NCI-H524 treated with DMSO at 0.1 percent for 48 hours (cell line): Measurements from ENCODE around the gene CPA3.

Source experiments
- DNase-seq: peaks from one replicate; lab custom pipeline; 2025; lab: John Stamatoyannopoulos, UW

The CPA3 gene, protein sequence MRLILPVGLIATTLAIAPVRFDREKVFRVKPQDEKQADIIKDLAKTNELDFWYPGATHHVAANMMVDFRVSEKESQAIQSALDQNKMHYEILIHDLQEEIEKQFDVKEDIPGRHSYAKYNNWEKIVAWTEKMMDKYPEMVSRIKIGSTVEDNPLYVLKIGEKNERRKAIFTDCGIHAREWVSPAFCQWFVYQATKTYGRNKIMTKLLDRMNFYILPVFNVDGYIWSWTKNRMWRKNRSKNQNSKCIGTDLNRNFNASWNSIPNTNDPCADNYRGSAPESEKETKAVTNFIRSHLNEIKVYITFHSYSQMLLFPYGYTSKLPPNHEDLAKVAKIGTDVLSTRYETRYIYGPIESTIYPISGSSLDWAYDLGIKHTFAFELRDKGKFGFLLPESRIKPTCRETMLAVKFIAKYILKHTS

DNA sequence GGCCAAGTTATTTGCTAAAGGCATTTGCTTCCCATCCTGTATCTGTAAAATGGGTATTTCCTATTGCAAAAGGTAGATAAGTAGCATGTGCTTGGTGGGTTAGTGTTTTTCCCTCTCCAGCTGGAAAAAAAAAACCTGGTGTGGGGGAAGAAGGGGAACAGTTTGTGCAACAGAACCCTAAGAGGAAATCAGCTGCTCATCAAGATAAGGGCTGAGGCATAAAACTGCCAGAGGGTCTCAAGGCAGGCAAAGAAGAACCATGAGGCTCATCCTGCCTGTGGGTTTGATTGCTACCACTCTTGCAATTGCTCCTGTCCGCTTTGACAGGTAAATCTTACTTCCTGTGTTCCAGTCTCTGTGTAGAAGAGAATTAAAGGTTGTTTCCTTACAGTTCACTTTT lies at the start of gene CPA3:
Gene CPA3, plus strand, starts transcription at position 248 of the 400 bp plus-strand sequence. Its CDS starts 12 bp downstream, at position 260.
- no peak for DNase-seq

DNA sequence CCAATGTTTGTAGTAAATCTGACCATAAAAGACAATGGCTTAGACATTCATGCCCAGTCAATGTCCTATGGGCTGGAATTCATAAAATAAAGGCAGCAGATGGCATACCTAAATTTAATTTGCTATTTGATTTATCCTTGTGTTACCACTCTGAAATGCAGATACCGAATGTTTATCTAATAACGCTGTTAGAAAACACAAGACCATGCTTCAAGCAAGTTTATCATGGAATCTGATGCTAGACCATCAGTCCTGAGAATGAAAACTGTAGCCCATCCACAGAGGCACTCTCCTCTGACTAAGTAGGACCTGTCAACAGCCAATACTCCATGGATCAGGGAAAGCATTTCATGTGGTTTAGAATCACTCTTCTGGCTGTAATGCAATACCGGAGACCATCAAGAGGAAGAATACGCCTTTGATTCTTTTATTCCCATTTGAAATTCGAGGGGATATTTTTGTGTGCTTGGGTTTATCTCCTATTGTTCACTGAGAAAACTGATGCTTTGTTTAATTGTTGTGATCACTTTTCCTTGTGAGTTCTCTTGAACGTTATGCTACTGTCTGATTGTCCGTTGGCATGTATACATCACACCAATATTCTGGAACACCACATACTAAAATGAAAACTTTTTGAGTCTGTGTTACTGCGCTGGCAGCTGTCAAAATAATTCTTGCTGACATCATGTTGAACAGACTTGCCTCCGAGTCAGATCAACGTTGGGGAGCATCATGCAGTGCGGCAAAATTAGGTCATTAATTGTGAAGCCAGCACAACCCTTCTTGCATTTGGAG lies 49.6 kb upstream of the CPA3 start:
- DNase-seq: no peak

DNA sequence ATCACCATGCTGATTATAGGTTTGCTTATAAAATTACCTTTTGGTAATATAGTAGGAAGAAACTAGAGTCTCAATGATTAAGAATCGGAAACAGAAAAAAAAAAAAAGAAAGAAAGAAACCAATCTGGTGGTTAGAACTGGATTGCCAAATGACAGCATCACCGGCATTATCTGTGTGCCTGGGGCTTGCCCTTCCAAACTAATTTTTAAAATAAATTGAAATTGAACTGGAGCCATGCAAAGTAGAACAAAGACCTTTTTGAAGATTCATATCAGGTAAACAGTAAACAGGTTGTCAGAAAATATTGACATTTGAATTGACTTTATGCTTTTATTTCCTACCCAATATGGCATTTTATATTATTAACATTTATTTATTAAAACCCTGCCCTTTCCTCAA lies 48.7 kb upstream of the CPA3 start:
- no peak for DNase-seq

DNA sequence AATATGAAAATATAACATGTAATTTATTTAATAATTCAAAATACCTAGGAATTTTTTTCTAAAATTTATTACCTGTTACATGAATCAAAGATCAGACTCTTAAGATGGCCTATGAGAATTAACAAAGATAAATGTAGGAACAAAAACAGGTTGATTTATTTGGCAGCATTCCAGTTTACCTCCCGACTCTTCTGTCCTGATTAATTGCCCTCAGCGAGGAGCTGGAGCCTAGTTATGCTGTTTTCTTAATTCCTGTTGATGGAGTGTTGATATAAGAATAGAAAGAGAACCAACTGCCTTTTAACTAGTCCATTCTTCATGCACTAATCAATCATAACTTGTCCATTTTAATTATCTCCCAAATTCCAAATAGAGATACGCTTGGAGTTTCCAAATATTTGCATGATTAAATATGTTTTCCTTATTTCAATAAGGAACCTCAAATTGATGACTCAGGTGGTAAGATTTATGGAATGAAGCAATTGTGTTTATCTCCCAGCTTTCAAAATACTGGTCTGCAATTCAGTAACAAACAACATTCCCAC lies 48.0 kb upstream of the CPA3 start:
- no peak for DNase-seq

DNA sequence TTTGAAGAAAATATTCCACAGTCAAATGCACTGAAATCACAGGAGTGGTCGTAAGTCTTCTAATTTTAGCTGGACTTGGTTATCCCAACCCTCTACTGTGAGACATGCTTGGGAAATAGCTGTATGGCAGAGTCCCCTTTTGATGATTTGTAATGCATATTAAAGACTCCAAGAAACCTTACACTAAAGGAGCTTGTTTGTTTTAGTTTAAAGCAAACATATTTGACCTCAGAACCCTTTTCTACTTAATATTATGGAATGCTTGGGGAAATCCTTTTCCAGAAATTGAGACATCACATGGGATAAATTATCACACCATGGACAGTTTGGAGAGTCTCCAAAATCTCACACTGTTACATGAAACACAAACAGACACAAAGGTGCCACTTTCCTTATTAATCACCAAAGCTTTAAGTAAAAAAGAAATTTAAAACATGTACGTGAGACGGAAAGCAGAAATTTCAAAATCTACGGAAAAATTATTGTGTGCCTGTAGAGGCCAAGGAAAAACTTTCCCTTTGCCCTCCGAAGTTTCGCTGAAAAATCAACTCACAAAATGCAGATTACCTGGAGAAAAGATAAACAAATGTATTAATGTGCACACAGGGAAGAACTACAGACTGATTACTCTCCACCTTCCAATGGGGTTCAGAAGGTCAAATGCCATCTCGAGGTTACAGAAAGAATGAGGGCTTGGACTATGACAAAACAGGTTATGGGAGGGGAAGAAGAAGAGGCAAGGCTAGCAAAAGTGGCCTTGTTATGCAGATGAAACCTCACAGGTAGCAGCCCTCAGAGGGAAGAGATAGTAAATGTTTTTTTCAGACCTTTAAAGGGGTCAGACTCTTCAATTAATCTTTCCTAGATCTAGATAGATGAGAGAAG lies 44.5 kb upstream of the CPA3 start:
- no peak for DNase-seq

DNA sequence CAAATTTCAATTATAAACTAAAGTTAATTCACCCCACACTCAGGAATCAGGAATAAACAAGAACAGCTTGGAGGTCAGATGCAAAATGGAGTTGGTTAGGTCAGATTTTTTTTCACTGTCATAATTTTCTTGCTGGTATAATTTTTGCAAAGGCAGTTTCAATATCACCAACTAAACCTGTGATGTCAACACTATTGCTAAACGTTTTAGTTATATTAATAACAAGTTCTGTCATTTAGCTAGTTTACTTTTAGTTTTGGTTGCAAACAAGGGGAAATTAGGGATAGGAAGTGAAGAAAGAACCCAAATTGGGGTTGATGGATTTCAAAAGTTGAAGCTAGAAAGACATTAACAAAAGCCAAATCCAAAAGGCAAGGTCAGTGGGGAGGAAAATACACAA lies 42.1 kb upstream of the CPA3 start:
- DNase-seq: no peak

DNA sequence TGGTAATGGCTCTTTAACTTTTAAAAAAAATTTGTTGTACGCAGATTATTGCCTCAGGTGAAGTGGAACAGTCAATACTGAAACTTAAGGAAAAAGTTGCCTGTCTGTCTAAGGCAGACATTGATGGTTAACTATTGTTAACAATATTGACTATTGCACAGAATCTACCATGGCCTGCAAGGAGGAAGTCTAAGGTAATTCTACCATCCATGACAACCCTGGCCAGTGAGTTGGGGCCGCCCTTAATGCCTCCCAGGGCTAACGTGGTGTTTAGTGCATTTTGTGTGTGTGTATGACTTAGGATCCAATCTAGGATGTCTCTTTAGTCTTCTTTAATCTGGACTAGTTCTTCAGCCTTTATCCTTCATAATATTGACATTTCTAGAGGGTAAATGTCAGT lies 39.6 kb upstream of the CPA3 start:
- no peak for DNase-seq

DNA sequence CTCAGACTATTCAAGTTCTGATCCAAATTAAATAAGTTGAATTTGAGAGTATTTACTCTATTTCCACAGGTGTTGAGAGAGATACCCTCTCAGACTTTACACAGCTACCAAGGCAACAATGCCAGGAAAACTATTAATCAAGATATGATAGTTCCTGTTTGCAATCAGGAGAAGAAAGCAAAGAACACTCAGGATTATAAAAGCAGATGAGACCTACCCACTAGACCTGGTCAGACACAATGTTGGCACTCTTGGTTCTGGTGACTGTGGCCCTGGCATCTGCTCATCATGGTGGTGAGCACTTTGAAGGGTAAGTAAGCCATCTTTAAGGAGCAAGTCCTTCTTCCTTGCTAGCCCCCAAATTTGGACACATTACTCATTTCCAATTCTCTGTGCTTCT lies 37.5 kb upstream of the CPA3 start, which contains the start of gene CPB1:
Gene CPB1, plus strand, starts transcription at position 227 of the 400 bp plus-strand sequence. Its CDS starts 13 bp downstream, at position 240.
- DNase-seq: no peak

DNA sequence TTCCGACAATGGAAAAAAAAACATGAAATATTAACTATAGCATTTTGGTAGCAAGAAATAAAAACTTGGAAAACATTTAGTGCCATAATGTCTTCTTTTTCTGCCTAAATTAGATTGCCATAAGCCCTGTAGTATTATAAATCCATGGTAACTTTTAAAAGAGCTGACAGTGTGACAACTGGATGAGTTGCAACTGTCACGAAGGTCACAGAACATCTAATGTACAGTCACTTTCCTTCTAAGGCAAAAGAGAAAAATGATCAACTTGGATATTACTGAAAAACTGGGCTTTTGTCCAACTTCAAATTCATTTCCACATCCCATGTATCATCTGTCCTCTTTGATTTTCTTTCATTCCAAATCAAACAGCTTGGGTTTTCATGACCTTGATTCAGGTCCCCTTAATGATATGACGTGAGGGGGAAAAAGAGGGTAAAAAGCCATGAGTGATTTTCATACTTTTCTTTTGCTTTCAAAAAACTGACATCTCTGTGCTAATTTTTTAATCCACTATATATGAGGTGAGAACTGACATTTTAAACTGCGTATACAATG lies 36.9 kb upstream of the CPA3 start:
- DNase-seq: no peak

DNA sequence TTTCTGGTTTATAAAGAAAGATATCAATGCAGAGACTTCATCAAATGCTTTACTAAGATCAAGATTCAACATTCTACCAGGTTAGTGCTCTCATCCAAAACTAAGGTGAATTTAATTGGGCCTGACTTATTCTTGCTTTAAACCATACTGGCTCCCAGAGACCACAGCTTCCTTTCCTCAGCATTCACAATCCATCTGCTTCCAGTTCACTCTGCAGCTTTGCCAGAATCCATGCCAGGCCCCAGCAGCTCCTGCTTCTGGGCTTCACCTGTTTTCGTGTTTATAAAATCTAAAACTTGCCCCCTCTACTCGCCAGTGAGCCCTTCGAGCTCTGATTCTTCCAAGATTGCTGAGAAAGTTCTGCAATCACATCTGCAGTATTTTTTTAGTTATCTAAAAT lies 35.2 kb upstream of the CPA3 start:
- no peak for DNase-seq

DNA sequence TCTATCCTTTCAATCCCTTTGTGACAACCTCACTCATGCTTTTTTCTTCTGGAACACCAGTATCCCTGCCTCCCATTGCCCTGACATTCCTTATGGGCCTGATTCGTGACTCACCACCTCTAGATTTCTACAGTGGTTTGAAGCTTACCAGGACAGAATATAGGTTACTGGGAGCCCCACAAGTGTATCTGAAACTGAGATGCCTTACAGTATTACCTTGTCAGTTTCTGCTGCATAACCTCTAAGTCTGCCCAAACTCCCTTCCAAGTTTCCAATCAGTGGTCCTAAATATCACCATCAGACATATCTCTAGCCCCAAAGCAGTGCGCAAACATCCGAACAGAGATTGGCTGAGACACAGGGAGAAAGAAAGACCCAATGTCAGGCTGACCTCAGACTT lies 31.9 kb upstream of the CPA3 start:
- DNase-seq: no peak

DNA sequence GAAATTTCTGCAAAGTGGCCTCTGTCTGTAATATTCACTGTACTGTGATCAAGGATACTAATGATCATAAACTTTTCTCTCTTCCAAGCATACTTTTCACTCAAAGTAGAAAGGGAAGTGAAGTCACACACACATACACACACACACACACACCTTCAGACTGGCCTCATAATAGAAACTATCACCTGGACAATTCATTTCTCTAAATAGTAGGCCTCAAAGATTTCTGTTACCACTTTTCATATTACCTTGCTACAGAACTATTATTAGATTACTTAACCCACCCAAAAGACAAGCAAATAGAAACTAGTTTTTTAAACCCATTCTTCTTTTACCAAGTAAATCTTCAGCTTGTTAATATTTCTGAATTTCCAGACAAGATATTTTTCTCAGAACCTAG lies 25.3 kb upstream of the CPA3 start:
- DNase-seq: no peak

DNA sequence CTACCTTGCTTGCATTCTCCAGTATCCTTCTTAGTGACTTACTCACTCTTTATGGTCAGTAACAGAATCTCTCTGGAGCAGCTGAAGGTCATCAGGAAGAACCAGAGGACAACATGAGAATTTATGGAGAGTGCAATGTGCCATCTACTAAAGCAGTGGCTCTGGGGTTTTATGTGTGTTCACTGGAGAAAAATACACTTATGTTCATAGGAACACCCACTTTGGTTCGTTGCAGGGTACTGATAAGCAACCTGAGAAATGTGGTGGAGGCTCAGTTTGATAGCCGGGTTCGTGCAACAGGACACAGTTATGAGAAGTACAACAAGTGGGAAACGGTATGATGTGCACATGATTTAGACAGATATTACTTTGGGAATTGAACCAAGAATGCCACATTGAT lies 24.6 kb upstream of the CPA3 start:
- DNase-seq: no peak

DNA sequence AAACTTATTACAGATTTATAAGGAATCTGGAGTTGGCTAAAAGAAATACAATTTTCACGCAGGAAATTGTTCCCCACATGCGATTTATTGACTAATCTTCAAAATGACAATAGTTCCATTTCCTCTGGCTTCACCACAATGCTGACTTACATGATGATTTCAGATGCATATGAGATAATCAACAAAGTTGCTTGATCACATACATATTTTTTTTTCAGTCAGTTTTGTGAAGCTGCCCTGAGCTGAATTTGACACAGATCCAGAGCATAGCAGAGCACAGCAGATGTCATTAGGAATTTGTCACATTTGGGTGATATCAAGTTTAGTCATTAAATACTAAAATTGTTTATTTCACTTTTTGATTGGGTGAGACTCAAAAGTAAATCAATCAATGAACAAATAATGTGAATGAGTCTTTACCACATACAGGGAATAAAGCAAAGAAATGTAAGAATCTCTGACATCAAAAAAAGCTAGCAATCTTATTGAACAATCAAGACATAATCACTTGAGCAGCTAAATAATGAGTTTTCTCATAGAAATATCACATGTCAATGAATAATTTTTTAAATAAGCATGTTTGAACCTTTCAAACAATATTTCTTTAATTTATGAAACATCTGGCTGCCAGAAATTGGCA lies 19.2 kb upstream of the CPA3 start:
- DNase-seq: no peak

DNA sequence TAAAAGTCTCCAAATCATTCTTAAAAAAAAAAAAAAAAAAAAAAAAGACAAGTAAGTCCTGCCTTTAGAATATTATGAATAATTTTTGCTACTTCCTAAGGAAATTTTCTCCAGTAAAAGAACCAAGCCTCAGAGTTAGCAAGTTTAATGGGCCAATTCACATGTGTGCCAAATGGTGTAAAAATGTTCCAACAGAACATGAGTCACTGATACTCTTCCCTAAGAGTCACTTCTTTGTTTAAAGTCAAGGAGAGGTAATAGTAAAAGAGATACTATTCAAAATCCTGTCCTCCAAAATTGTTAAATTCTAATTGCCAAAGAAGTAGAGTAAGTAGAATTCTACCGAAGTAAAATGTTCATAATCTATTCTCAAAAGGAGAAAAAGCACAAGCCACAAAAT lies 17.7 kb upstream of the CPA3 start:
- no peak for DNase-seq

DNA sequence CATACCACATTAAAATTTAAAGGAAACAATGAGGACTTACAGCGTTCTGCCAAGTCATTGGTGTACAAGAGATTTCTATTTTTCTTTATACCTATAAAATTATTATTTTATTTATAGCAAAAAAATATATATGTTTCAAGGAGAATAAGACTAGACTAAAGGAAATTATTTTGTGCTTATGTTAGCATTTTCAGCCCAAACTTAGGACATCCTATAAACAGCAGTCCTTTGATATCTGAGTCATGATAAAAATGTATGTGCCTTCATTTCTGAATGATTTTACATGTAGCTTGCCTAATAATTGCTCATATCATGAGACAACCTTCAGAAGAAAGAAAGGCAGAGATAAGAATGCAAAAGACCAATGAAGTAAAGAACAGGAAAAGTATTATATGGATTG lies 16.7 kb upstream of the CPA3 start:
- DNase-seq: no peak

DNA sequence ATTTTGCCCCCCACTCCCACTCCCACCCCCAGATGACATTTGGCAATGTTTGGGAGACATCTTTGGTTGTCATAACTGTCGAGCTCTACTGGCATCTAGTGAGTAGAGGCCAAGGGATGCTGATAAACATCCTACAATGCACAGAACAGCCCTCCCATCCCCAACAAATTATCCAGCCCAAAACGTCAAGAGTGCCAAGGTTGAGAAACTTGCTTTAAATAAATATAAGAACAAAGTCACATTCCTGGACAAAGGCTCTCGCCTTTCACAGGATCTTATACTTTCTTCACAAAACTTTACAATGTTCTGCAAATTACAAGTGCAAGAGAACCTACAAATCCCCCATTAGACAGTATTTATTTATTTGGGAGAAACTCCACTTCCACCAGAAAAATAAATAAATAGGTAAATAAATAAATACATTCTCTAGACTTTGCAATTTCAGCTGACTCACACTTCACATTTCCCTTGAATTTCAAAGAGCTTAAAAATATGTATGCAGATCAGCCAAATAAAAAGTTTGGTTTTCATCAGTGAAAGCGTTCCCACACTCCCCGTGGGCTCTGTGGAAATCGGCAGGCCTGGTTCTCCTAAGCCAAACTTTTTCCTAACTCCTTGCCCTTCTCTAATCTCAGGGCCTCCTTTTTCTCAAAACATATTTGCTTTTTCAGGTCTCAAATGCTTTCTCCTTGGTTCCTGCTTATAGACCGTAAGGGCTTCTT lies 12.7 kb upstream of the CPA3 start:
- no peak for DNase-seq

DNA sequence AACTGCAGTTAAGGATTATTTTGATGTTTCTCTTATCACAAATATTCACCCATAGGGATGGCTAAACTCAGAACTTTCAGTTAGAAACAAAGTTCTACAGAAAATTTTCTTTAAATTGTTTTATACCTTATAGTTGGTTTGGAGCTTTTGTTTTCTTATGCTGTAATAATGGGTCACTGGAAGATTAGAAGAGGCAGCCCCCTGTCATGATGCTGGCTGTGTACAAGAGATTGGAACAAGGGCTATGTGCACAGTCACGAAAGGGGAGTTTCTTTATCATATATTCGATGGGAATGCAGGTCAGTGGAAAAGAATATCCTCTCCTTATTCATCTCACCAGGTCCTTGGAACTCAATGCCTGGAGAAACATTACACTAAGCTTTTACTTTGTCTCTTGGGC lies 12.0 kb upstream of the CPA3 start:
- DNase-seq: no peak

DNA sequence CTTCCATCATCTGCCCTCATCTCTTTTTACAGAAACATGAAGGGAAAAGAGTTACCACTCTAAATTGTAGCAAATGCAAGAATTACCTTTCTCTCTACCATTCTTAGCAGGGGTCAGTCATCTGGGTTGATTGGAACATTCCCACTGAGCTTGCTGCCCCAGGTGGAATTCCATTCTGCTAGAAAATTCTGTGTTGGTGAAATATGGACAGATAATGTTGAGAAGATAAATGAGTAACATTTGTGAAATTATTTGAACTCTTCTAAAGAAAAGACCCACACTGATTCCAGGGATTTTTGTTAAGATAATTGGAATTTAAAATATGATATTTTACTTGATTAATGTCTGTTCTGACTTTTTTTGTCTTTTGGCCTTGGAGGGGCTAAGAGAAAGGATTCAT lies 11.0 kb upstream of the CPA3 start:
- no peak for DNase-seq

DNA sequence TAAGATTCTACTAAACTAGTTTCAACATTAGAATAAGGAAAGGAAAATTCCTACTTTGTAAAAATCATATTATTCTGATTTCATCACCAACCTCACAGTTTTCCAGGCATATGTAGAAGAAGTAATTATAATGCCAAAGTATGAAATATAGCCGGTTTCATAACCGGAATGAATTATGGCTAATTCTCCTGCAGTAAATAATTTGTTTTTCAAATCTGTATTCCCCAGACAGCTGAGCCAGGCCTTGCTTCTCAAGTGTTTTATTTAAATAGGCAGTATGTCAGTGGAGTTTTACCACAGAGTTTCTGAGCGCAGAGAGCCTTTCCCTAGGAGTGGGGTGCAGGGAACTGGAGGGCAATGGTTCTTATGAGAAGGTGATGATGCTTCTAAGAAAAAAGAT lies 8.7 kb upstream of the CPA3 start:
- no peak for DNase-seq

DNA sequence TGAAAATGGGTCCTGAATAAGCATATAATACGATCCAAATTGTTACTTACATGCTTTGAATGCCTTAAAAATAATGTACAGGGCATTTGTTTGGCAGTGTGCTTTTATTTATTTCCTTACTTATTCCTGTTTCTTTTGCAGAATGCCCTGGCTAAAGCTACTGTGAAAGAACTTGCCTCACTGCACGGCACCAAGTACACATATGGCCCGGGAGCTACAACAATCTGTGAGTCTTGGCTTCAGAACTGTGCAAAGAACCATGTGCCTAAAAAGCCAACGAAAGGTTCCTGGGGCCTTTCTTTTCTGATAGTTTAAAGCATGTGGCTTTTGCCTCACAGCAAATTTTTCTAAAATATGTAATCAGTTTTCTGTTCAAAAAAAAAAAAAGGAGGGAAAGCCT lies 7.8 kb upstream of the CPA3 start:
- DNase-seq: no peak
